ENCODE data around the gene HOXA9. TPM values are rescaled to one million over a fixed set of nuclear protein-coding genes. Genes with fewer than 3 reads are reported as not detected.
A peak's percentile ranks its signal among the peaks of the same experiment; 100 is the strongest.

The HOXA9 gene
- total RNA-seq, 2 donors from 2014 or later: 14.7 to 57.0 TPM

- Histone ChIP-seq H3K9me3 (no peaks in the 10 kb centered on the region), H3K36me3 (no peaks in the 10 kb centered on the region), H3K27me3 (replicated peaks; ENCODE audit: insufficient read depth) (no peaks in the 10 kb centered on the region), H3K27ac (no peak overlapping the region), H3K4me3 (no peak overlapping the region), H3K4me1 (replicated peaks) (peaks cover 4% of the 10 kb centered on the region)
- intact Hi-C loops (cut with DNase I): loop anchor here (10.0 kb wide), 2 partner anchors 1063 to 1293 kb away; no protein-coding TSS in a partner anchor
- WGBS: 90% methylated on average over 30 of the region's 30 CpGs
- no peak for TF ChIP-seq CTCF (IDR thresholded peaks at IDR 0.05)
- no peak for DNase-seq (ENCODE audit: low spot score)
These were observed 7.5 kb downstream of the HOXA9 start for GRCh38 chr7:27157702-27158431.

GRCh38 chr7:27156916-27157701 is 8.2 kb downstream of the HOXA9 start:
- Histone ChIP-seq H3K27me3 (replicated peaks; ENCODE audit: insufficient read depth) (no peaks in the 10 kb centered on the region), H3K27ac (peak overlapping the region; percentile 79 to 85), H3K4me3 (peak overlapping the region; percentile 51 to 64), H3K9me3 (no peaks in the 10 kb centered on the region), H3K4me1 (replicated peaks) (peaks cover 4% of the 10 kb centered on the region), H3K36me3 (no peaks in the 10 kb centered on the region)
- intact Hi-C loops (cut with DNase I): loop anchor here (10.0 kb wide), 2 partner anchors 1062 to 1292 kb away; no protein-coding TSS in a partner anchor
- no peak for DNase-seq (ENCODE audit: low spot score)
- 58% methylated on average over 30 of the region's 30 CpGs for WGBS
- no peak for TF ChIP-seq CTCF (IDR thresholded peaks at IDR 0.05)

GRCh38 chr7:27156508-27156898 is 8.8 kb downstream of the HOXA9 start, which contains the start of gene HOXA7:
Gene HOXA7, minus strand, starts transcription at chr7:27156675. Its CDS starts 130 bp downstream, at chr7:27156545.
- DNase-seq (ENCODE audit: low spot score): no peak
- Histone ChIP-seq H3K36me3 (no peaks in the 10 kb centered on the region), H3K27ac (peak within 1 kb of the TSS; percentile 79 to 85), H3K27me3 (replicated peaks; ENCODE audit: insufficient read depth) (no peaks in the 10 kb centered on the region), H3K9me3 (no peaks in the 10 kb centered on the region), H3K4me3 (peak within 1 kb of the TSS; percentile 51 to 64), H3K4me1 (replicated peaks) (peaks cover 4% of the 10 kb centered on the region)
- 5% methylated on average over 33 of the region's 33 CpGs for WGBS
- intact Hi-C loops (cut with DNase I): loop anchor here (10.0 kb wide), 2 partner anchors 1062 to 1292 kb away; no protein-coding TSS in a partner anchor
- TF ChIP-seq CTCF (IDR thresholded peaks at IDR 0.05): no peak
- peak; percentile 54 for TF ChIP-seq POLR2AphosphoS5 (IDR thresholded peaks at IDR 0.05)

GRCh38 chr7:27155816-27156507 is 9.4 kb downstream of the HOXA9 start:
- TF ChIP-seq POLR2A (IDR thresholded peaks at IDR 0.05) (peak; percentile 27), POLR2AphosphoS5 (IDR thresholded peaks at IDR 0.05) (no peak)
- no peaks in the 10 kb centered on the region for H3K9me3 ChIP-seq
- peak overlapping the region; percentile 79 to 85 for H3K27ac ChIP-seq
- no peaks in the 10 kb centered on the region for H3K36me3 ChIP-seq
- H3K27me3 ChIP-seq (replicated peaks; ENCODE audit: insufficient read depth): no peaks in the 10 kb centered on the region
- H3K4me3 ChIP-seq: peak overlapping the region; percentile 51 to 64
- no peak for DNase-seq (ENCODE audit: low spot score)
- under 1% methylated on average over 63 of the region's 63 CpGs for WGBS
- intact Hi-C loops (cut with DNase I): loop anchor here (10.0 kb wide), 2 partner anchors 1061 to 1291 kb away; no protein-coding TSS in a partner anchor
- H3K4me1 ChIP-seq (replicated peaks): peaks cover 4% of the 10 kb centered on the region
